Mesenchymal stem cell (in vitro differentiated cells and primary cell): ENCODE measurements around the gene RERE.

Source experiments
- DNase-seq: peaks from one replicate; pipeline ENCODE4 v3.0.0-alpha.2; 2013
- H2AFZ ChIP-seq: one replicate; pipeline ENCODE4 v1.6.1; 2013; ENCODE audit warnings: low read depth, mild to moderate bottlenecking, control low read depth, inconsistent platforms, low read length, moderate library complexity
- H2AK5ac ChIP-seq: 2 replicates; pipeline ENCODE4 v1.6.1; 2013; ENCODE audit warnings: low read length, moderate library complexity, mild to moderate bottlenecking, inconsistent platforms; ENCODE audit not compliant: severe bottlenecking
- H2BK120ac ChIP-seq: one replicate; pipeline ENCODE4 v1.6.1; 2013; ENCODE audit warnings: low read depth, mild to moderate bottlenecking, inconsistent platforms, low read length, moderate library complexity
- H2BK12ac ChIP-seq, 2 experiments: one replicate each; pipeline ENCODE4 v1.6.1; 2013; ENCODE audit warnings: inconsistent platforms in 2 of 2, low read length in 2 of 2, mild to moderate bottlenecking in 2 of 2, moderate library complexity in 2 of 2, control low read depth in 1 of 2
- H2BK15ac ChIP-seq: one replicate; pipeline ENCODE4 v1.6.1; 2013; ENCODE audit warnings: mild to moderate bottlenecking, low read depth, inconsistent platforms; ENCODE audit not compliant: poor library complexity, severe bottlenecking
- H2BK5ac ChIP-seq: 2 replicates; pipeline ENCODE4 v1.6.1; 2013; ENCODE audit warnings: low read depth, mild to moderate bottlenecking, low read length, control low read depth, inconsistent platforms; ENCODE audit not compliant: poor library complexity, severe bottlenecking
- H3K14ac ChIP-seq, 2 experiments: one replicate each; pipeline ENCODE4 v1.6.1; 2013; ENCODE audit warnings: inconsistent platforms in 2 of 2, low read length in 2 of 2, control low read depth in 1 of 2, mild to moderate bottlenecking in 1 of 2, moderate library complexity in 1 of 2
- H3K18ac ChIP-seq, 2 experiments: one replicate each; pipeline ENCODE4 v1.6.1; 2013; ENCODE audit warnings: inconsistent platforms in 2 of 2, low read length in 2 of 2, control low read depth in 1 of 2, low read depth in 1 of 2, mild to moderate bottlenecking in 1 of 2
- H3K23ac ChIP-seq, 2 experiments: one replicate each; pipeline ENCODE4 v1.6.1; 2013; ENCODE audit warnings: inconsistent platforms in 2 of 2, low read length in 2 of 2, mild to moderate bottlenecking in 2 of 2, moderate library complexity in 2 of 2, control low read depth in 1 of 2
- H3K27ac ChIP-seq: 2 replicates; pipeline ENCODE4 v1.5.1; 2013; ENCODE audit warnings: mild to moderate bottlenecking, moderate library complexity, low read length, control low read depth, inconsistent platforms; ENCODE audit not compliant: poor library complexity, severe bottlenecking
- H3K27me3 ChIP-seq, 2 experiments: 2 replicates each; pipeline versions ENCODE4 v1.6.1 to v1.7.0; 2013; ENCODE audit warnings: low read length in 2 of 2, mild to moderate bottlenecking in 2 of 2, moderate library complexity in 2 of 2, control low read depth in 1 of 2, inconsistent platforms in 1 of 2; ENCODE audit not compliant: control insufficient read depth in 1 of 2, insufficient read depth in 1 of 2
- H3K36me3 ChIP-seq, 2 experiments: 2 replicates each; pipeline versions ENCODE4 v1.6.1 to v1.7.0; 2013; ENCODE audit warnings: low read length in 2 of 2, control low read depth in 1 of 2, inconsistent platforms in 1 of 2, low read depth in 1 of 2, mild to moderate bottlenecking in 1 of 2; ENCODE audit not compliant: insufficient read depth in 2 of 2, control insufficient read depth in 1 of 2
- H3K4ac ChIP-seq, 2 experiments: one replicate each; pipeline ENCODE4 v1.6.1; 2013; ENCODE audit warnings: inconsistent platforms in 2 of 2, low read length in 2 of 2, mild to moderate bottlenecking in 2 of 2, moderate library complexity in 2 of 2, control low read depth in 1 of 2, low read depth in 1 of 2
- H3K4me1 ChIP-seq: 2 replicates; pipeline ENCODE4 v1.6.1; 2013; ENCODE audit warnings: low read depth, low read length, control low read depth; ENCODE audit not compliant: control insufficient read depth, insufficient read depth
- H3K4me2 ChIP-seq: 2 replicates; pipeline ENCODE4 v1.6.1; 2013; ENCODE audit warnings: low read length, mild to moderate bottlenecking, inconsistent platforms; ENCODE audit not compliant: poor library complexity, severe bottlenecking
- H3K4me3 ChIP-seq, 2 experiments: 2 replicates each; pipeline versions ENCODE4 v1.5.1 to v1.7.0; 2013; ENCODE audit warnings: low read length in 2 of 2, mild to moderate bottlenecking in 2 of 2, control low read depth in 1 of 2, low read depth in 1 of 2; ENCODE audit not compliant: insufficient read depth in 1 of 2
- H3K79me1 ChIP-seq: replicated peaks from 2 replicates; pipeline ENCODE4 v1.6.1; 2013; ENCODE audit warnings: mild to moderate bottlenecking, control low read depth, low read length, inconsistent platforms; ENCODE audit not compliant: poor library complexity, severe bottlenecking
- H3K9ac ChIP-seq: 2 replicates; pipeline ENCODE4 v1.7.0; 2013; ENCODE audit warnings: mild to moderate bottlenecking, low read length, moderate library complexity
- H3K9me3 ChIP-seq: 2 replicates; pipeline ENCODE4 v1.7.0; 2013; ENCODE audit warnings: mild to moderate bottlenecking, low read length; ENCODE audit not compliant: control insufficient read depth
- H4K8ac ChIP-seq: one replicate; pipeline ENCODE4 v1.6.1; 2013; ENCODE audit warnings: inconsistent platforms, mild to moderate bottlenecking, low read length, moderate library complexity
- H4K91ac ChIP-seq: one replicate; pipeline ENCODE4 v1.6.1; 2013; ENCODE audit warnings: mild to moderate bottlenecking, low read length, inconsistent platforms
- WGBS: methylation state at CpG from one replicate; pipeline ENCODE4 v1.1.7; 2013; ENCODE audit warnings: mixed read lengths; 5-methylcytosine and 5-hydroxymethylcytosine counted together

The RERE gene

GRCh38 chr1:8864713-8865344 is 47.4 kb upstream of the RERE start:
- H2BK5ac ChIP-seq: no peak overlapping the region
- no peak overlapping the region for H3K4me2 ChIP-seq
- H4K8ac ChIP-seq: no peak overlapping the region
- no peak overlapping the region for H3K18ac ChIP-seq
- no peak overlapping the region for H2BK12ac ChIP-seq
- no peak overlapping the region for H2AFZ ChIP-seq
- H3K27me3 ChIP-seq: no peaks in the 10 kb centered on the region
- no peak overlapping the region for H3K14ac ChIP-seq
- peaks cover 23% of the 10 kb centered on the region for H3K4me1 ChIP-seq
- no peak overlapping the region for H3K4ac ChIP-seq
- H2BK15ac ChIP-seq: no peak overlapping the region
- H3K9me3 ChIP-seq: no peaks in the 10 kb centered on the region
- no peak overlapping the region for H3K27ac ChIP-seq
- WGBS: 96% methylated on average over 6 of the region's 6 CpGs
- no peak overlapping the region for H2AK5ac ChIP-seq
- H4K91ac ChIP-seq: no peak overlapping the region
- H3K36me3 ChIP-seq: peaks cover 91 to 100% of the 10 kb centered on the region in 2 experiments
- no peak overlapping the region for H3K4me3 ChIP-seq
- DNase-seq: no peak
- H3K23ac ChIP-seq: no peak overlapping the region
- H3K9ac ChIP-seq: no peak overlapping the region
- peaks cover 7% of the 10 kb centered on the region for H3K79me1 ChIP-seq
- H2BK120ac ChIP-seq: no peak overlapping the region

DNA sequence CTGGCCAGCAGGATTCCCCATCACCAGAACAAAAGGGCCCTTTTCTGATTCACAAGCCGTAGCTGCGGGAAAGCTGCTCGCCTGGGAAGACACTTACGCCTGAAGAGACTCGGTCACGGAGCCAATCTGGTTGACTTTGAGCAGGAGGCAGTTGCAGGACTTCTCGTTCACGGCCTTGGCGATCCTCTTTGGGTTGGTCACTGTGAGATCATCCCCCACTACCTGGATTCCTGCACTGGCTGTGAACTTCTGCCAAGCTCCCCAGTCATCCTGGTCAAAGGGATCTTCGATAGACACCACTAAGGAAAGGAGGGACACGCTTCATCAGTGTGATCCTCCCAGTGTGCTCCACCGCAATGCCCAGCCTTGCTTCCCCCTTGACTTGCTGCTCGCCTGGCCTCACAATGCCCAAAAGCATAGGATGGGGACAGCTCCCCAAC is 46.4 kb upstream of the RERE start:
- H2AFZ ChIP-seq: no peak overlapping the region
- H3K79me1 ChIP-seq: peaks cover 7% of the 10 kb centered on the region
- no peak overlapping the region for H3K27ac ChIP-seq
- H2BK120ac ChIP-seq: no peak overlapping the region
- no peak overlapping the region for H3K23ac ChIP-seq
- no peak overlapping the region for H3K14ac ChIP-seq
- no peaks in the 10 kb centered on the region for H3K27me3 ChIP-seq
- no peak overlapping the region for H3K4ac ChIP-seq
- H3K9ac ChIP-seq: no peak overlapping the region
- no peaks in the 10 kb centered on the region for H3K9me3 ChIP-seq
- DNase-seq: no peak
- peak overlapping the region in 1 of 2 experiments; percentile 25 for H2BK12ac ChIP-seq
- no peak overlapping the region for H2AK5ac ChIP-seq
- no peak overlapping the region for H3K4me3 ChIP-seq
- WGBS: 97% methylated on average over 13 of the region's 13 CpGs
- H2BK5ac ChIP-seq: no peak overlapping the region
- no peak overlapping the region for H2BK15ac ChIP-seq
- no peak overlapping the region for H4K8ac ChIP-seq
- H3K4me2 ChIP-seq: no peak overlapping the region
- H3K4me1 ChIP-seq: peaks cover 23% of the 10 kb centered on the region
- H3K18ac ChIP-seq: no peak overlapping the region
- peaks cover 91 to 99% of the 10 kb centered on the region in 2 experiments for H3K36me3 ChIP-seq
- no peak overlapping the region for H4K91ac ChIP-seq

DNA sequence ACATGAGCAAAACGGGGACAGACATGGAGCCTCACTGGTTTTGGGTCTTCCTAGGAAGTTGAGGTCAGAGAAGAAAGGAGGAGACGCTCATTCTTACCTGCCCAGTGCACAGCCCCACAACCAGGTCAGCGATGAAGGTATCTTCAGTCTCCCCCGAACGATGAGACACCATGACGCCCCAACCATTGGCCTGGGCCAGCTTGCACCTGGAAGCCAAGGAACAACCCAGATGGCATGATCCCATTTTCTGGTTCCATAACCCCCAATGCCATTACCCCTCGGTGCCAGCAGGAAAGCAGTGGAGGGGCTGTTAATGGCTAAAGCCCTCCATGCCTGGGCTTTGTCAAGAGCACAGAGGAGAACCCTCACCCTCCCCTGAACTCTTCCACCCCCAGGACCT is 45.7 kb upstream of the RERE start:
- Histone ChIP-seq H2AK5ac (no peak overlapping the region), H3K18ac (no peak overlapping the region), H3K4me2 (no peak overlapping the region), H2BK120ac (no peak overlapping the region), H3K79me1 (peaks cover 7% of the 10 kb centered on the region), H3K23ac (no peak overlapping the region), H2BK12ac (no peak overlapping the region), H3K14ac (no peak overlapping the region), H4K91ac (no peak overlapping the region), H3K9me3 (no peaks in the 10 kb centered on the region), H2BK15ac (no peak overlapping the region), H3K4me1 (peaks cover 23% of the 10 kb centered on the region), H3K4me3 (no peak overlapping the region), H3K27me3 (no peaks in the 10 kb centered on the region), H4K8ac (no peak overlapping the region), H3K27ac (no peak overlapping the region), H2BK5ac (no peak overlapping the region), H2AFZ (no peak overlapping the region), H3K9ac (no peak overlapping the region), H3K36me3 (peaks cover 89 to 99% of the 10 kb centered on the region in 2 experiments), H3K4ac (no peak overlapping the region)
- DNase-seq: no peak
- 97% methylated on average over 7 of the region's 7 CpGs for WGBS

GRCh38 chr1:8862528-8862927 is 45.1 kb upstream of the RERE start:
- DNase-seq: peak; percentile 50
- peak overlapping the region in 1 of 2 experiments; percentile 63 for H3K18ac ChIP-seq
- H3K79me1 ChIP-seq: peaks cover 6% of the 10 kb centered on the region
- no peak overlapping the region for H3K14ac ChIP-seq
- no peak overlapping the region for H3K23ac ChIP-seq
- H2BK5ac ChIP-seq: no peak overlapping the region
- H3K36me3 ChIP-seq: peaks cover 85 to 98% of the 10 kb centered on the region in 2 experiments
- H2AK5ac ChIP-seq: no peak overlapping the region
- peak overlapping the region; percentile 30 for H3K27ac ChIP-seq
- H2AFZ ChIP-seq: no peak overlapping the region
- H3K9me3 ChIP-seq: no peaks in the 10 kb centered on the region
- H3K4me1 ChIP-seq: peaks cover 26% of the 10 kb centered on the region
- no peaks in the 10 kb centered on the region for H3K27me3 ChIP-seq
- H3K4me3 ChIP-seq: no peak overlapping the region
- no peak overlapping the region for H2BK12ac ChIP-seq
- no peak overlapping the region for H2BK15ac ChIP-seq
- H4K8ac ChIP-seq: peak overlapping the region; percentile 50
- no peak overlapping the region for H4K91ac ChIP-seq
- H3K9ac ChIP-seq: no peak overlapping the region
- 92% methylated on average over 4 of the region's 4 CpGs for WGBS
- H2BK120ac ChIP-seq: no peak overlapping the region
- no peak overlapping the region for H3K4ac ChIP-seq
- H3K4me2 ChIP-seq: no peak overlapping the region
